MG63 (cell line): ENCODE results near the gene MED28. TPM values are rescaled to one million over a fixed set of nuclear protein-coding genes. Genes with fewer than 3 reads are reported as not detected.

Experiments used
- DNase-seq: peaks from one replicate; pipeline ENCODE4 v3.0.0-alpha.2; 2020
- H3K27me3 ChIP-seq: fragments of 250-450 bp; sonication (Bioruptor Pico); 2 replicates; pipeline ENCODE4 v1.5.1; 2020; ENCODE audit warnings: mild to moderate bottlenecking, moderate library complexity
- H3K36me3 ChIP-seq: fragments of 250-450 bp; sonication (Bioruptor Pico); 2 replicates; pipeline ENCODE4 v1.5.1; 2020; ENCODE audit warnings: mild to moderate bottlenecking, moderate library complexity
- H3K4me3 ChIP-seq: fragments of 250-450 bp; sonication (Bioruptor Pico); 2 replicates; pipeline ENCODE4 v1.5.1; 2020; ENCODE audit warnings: mild to moderate bottlenecking, moderate library complexity
- H3K9me3 ChIP-seq: fragments of 250-450 bp; sonication (Bioruptor Pico); 2 replicates; pipeline ENCODE4 v1.5.1; 2020; ENCODE audit warnings: mild to moderate bottlenecking, moderate library complexity
- total RNA-seq: library from RNA; depleted of rRNA; stranded (reverse); fragments of >200 nt; shearing (Covaris generic); gene quantifications from 2 replicates; pipeline ENCODE4 v1.2.3, GENCODE V29; 2014; ENCODE audit warnings: low replicate concordance

MED28 gene
- total RNA-seq, 1 experiment from 2014 or later: 18.1 TPM

DNA sequence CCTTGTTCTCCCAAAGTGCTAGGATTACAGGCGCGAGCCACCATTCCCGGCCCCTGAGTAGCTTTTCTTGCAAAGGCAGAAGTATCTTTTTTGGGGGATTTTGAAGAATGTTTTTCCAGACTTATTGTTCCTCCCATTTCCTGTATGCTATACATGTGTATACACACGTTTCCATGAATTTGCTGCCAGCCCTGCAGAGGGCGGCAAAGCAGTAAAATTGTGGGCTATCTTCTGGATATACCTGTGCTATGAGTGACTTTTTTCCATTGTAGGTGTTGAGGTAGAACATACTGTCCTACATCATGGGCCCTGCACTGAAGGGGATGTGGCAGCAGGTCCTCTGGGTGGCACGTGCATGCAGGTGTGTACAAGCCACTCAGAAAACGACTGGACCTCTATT is 16.9 kb upstream of the MED28 start:
- H3K4me3 ChIP-seq: no peak overlapping the region
- H3K36me3 ChIP-seq: peaks cover 6% of the 10 kb centered on the region; the same call in 1 of the 2 replicates
- DNase-seq: no peak
- H3K9me3 ChIP-seq: no peaks in the 10 kb centered on the region
- no peaks in the 10 kb centered on the region for H3K27me3 ChIP-seq

DNA sequence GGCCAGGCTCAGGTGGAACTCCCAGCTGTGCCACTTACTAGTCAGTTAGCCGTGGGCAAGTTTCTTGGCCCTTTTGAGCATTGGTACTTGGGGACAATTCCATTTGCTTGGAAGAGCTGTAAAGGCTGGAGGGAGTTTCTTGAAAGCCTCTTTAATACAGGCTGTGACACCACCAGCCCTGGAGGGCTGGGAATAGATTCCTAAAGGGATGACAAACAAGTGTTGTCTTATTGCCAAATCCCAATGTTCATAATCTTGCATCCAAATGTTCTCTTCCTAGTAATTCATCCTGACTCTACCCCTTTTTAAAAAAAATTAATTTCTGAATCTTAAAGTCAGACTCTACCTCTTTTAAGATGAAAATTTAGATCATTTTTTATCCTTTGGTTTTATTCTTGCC is 14.6 kb upstream of the MED28 start:
- H3K36me3 ChIP-seq: peaks cover 6% of the 10 kb centered on the region; the same call in 1 of the 2 replicates
- DNase-seq: no peak
- H3K9me3 ChIP-seq: no peaks in the 10 kb centered on the region
- no peaks in the 10 kb centered on the region for H3K27me3 ChIP-seq
- H3K4me3 ChIP-seq: no peak overlapping the region

DNA sequence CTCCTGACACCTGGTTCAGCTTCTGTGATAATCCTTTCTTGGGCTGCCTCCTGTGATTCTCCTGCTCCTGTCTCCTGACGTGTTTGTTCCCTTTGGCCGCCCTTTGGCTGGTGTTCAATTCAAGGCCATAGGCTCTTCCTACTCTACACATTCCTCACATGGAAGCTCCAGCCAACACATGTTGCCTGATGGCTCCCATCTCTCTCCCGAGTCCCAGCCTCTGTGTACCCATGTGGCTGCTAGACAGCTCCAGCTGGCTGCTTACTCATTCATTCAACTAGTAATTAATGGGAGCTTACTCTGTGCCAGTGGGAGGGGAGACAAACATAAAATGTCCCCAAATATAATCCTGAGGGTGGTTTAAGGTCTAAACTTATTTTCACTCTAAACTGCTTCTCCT is 9.2 kb upstream of the MED28 start:
- Histone ChIP-seq H3K4me3 (no peak overlapping the region), H3K27me3 (no peaks in the 10 kb centered on the region), H3K9me3 (no peaks in the 10 kb centered on the region), H3K36me3 (peaks cover 3% of the 10 kb centered on the region; the same call in 1 of the 2 replicates)
- no peak for DNase-seq

DNA sequence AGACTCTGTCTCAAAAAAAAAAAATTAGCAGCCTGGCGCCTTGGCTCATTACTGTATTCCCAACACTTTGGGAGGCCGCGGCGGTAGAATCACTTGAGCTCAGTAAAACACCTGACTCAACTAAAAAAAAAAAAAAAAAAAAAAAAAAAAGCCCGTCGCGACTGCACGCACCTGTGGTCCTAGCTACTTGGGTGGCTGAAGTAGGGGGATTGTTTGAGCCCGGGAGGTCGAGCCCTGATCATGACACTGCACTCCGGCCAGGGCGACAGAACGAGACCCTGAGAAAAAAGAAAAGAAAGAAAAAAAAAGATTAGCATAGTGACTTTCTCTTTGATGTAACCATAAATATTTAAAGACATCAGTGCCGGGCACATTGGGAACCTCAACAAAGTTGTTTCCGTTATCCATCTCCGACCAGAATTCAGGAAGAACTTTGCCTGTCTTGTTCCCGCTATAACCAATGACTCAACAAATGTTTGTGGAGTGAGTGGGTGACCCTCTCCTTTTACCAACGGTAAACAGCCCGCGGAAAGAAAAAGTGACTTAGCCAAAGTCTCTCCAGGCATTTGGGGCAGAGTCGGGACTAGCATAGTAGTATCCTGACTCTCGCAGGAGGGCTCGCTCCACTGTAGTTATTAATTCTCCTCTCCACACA is 553 bp upstream of the MED28 start:
- DNase-seq: peak; percentile 64
- no peaks in the 10 kb centered on the region; the same call in none of the 2 replicates for H3K36me3 ChIP-seq
- no peaks in the 10 kb centered on the region for H3K27me3 ChIP-seq
- peak overlapping the region; percentile 78 for H3K4me3 ChIP-seq
- no peaks in the 10 kb centered on the region for H3K9me3 ChIP-seq

DNA sequence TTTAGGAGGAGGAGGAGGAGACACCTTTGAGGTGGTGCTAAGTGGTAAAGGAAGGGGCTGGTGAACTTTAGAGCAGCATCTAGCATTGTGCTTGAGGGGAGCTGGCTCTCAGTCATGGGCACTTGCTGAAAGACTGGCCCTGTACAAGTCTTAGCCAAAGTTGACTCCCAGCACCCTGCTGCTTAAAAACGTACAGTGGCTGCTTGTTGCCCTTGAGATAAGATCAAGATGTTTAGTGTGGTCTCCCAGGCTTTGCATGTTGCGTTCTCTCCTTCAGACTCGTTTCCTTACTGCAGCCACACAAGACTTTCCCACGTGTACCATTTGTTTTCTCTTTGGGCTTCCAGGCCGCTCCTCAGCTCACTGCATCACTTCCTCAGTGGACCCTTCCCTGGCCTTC is 1.8 kb downstream of the MED28 start:
- DNase-seq: no peak
- no peak overlapping the region for H3K4me3 ChIP-seq
- H3K36me3 ChIP-seq: peaks cover 7% of the 10 kb centered on the region
- no peaks in the 10 kb centered on the region for H3K9me3 ChIP-seq
- H3K27me3 ChIP-seq: no peaks in the 10 kb centered on the region

DNA sequence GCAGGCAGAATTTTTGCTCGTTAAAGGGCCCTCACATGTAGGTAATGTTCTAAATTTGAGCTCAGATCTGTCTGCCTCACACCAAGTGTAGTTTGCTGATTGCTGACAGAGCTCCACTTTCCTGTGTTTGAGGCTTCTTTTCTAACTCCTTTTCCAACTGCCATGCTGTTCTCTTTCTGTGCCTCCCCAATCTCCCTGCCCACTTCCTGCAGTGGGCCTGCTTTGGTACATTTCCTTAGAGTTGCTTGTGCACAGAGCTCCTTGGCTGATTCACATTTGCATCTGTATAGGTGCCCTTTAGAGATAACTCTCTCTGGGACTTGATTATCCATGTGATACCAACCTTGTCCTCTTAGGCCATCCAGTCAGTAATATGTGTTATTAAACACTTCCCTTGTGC is 4.5 kb downstream of the MED28 start:
- Histone ChIP-seq H3K36me3 (peaks cover 25% of the 10 kb centered on the region), H3K27me3 (no peaks in the 10 kb centered on the region), H3K4me3 (no peak overlapping the region), H3K9me3 (no peaks in the 10 kb centered on the region)
- DNase-seq: no peak

DNA sequence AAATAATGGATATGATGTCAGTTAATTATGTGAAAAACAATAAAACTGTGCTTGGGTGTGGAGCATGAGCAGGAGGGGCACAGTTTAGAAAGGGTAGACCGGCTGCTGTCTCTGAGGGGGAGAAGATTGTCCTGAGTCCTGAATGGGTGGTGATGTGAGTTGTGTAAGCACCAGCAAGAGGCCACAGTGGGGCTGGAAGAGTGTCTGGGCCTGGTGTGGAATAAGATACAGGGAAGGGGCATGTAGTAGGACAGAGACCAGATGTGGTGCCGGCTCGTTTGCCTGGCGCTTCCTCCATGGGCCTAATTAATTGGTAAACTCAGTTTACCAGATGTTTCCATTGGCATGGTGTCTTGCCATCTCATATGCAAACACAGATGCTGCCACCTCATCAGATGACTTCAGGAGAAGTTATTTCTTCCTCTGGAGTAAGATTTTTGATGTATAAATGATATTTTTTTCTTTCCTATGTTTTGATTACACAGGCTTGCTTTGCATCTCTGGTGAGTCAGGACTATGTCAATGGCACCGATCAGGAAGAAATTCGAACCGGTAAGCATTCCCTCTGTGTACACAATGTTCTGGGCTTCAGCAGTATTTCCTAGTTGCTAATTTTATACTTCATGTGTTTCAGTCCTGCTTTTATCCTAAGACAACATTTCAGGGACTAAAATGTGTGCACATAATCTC is 5.1 kb downstream of the MED28 start:
- DNase-seq: no peak

DNA sequence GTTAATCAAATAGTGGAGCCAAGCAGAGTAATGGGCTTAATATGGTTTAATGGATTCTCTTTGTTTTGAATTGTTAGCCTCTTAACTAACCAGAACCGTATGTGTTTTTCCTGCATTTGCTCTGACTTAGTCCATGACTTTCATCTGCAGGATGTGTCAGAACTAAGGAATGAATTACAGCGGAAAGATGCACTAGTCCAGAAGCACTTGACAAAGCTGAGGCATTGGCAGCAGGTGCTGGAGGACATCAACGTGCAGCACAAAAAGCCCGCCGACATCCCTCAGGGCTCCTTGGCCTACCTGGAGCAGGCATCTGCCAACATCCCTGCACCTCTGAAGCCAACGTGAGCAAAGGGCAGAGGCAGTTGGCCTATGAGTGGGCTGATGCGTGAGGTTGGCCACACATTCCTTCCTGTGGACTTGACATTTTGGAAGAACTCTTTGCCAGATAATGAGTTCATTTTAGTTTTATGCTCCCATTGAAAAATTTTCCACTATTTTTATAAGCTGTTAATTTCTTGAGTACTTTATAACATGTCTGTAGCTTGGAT is 9.1 kb downstream of the MED28 start:
- no peaks in the 10 kb centered on the region for H3K9me3 ChIP-seq
- H3K27me3 ChIP-seq: no peaks in the 10 kb centered on the region
- no peak overlapping the region for H3K4me3 ChIP-seq
- peaks cover 38% of the 10 kb centered on the region for H3K36me3 ChIP-seq
- no peak for DNase-seq

More for the DNA sequence above, 5.1 kb downstream of the MED28 start:
- H3K9me3 ChIP-seq: no peaks in the 10 kb centered on the region
- no peak overlapping the region for H3K4me3 ChIP-seq
- no peaks in the 10 kb centered on the region for H3K27me3 ChIP-seq
- peaks cover 30% of the 10 kb centered on the region for H3K36me3 ChIP-seq

DNA sequence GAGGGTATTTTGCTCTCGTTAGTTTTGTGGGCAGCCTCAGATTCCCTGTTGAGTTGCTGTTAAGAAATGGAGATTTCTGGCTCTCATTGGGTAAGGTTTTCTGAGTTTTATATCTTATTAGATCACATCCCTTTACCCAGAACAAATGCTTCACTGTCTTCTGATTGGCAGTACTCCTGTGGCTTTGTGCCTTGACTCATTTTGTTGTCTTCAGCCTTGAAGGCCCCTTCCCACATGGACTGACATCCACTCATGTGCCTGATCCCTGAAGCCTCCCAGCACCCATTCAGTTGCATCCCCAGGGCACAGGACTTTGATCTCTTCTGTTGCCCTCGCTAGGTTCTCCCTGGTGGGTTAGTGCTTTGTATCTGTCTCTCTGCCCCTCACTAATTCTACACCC is 10.4 kb downstream of the MED28 start:
- peaks cover 34% of the 10 kb centered on the region for H3K36me3 ChIP-seq

DNA sequence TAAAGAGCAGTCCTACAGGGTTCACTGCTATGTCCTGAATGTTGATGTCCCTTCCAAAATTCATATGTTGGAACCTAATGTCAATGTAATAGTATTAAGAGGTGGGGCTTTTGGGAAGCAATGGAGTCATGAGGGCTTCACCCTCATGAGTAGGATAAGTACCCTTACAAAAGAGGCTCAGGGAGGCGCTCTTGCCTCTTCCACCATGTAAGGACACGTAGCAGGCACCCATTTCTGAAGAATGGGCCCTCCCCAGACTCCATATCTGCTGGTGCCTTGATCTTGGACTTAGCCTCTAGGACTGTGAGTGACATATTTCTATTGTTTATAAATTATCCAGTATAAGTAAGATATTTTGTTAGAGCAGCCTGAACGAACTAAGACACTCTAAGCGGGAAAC is 15.8 kb downstream of the MED28 start:
- no peak overlapping the region for H3K4me3 ChIP-seq
- H3K9me3 ChIP-seq: no peaks in the 10 kb centered on the region
- H3K36me3 ChIP-seq: peaks cover 18% of the 10 kb centered on the region
- H3K27me3 ChIP-seq: no peaks in the 10 kb centered on the region
- DNase-seq: no peak

More for the DNA sequence above, 10.4 kb downstream of the MED28 start:
- Histone ChIP-seq H3K27me3 (no peaks in the 10 kb centered on the region), H3K9me3 (no peaks in the 10 kb centered on the region), H3K4me3 (no peak overlapping the region)
- DNase-seq: no peak

DNA sequence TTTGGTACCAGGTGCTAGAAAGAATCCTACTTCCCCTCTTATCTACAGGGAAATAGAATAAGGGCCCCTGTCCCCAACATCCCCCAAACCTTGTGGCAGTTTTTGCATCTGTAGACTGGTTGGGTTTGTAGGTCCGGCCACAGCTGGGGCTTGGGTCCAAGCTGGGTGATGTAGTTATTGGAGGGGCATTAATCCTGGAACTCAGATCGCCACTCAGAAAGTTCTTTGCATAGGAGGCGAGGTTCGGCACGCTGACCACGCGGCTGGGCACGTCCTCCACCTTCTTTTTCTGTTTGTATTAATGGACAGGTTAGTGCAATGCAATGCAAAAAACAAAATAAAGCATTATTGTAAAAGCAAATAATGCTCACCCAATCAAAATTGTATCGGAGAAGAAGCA is 19.2 kb downstream of the MED28 start:
- no peak overlapping the region for H3K4me3 ChIP-seq
- no peaks in the 10 kb centered on the region for H3K27me3 ChIP-seq
- no peak for DNase-seq
- H3K36me3 ChIP-seq: peaks cover 14% of the 10 kb centered on the region
- no peaks in the 10 kb centered on the region for H3K9me3 ChIP-seq

DNA sequence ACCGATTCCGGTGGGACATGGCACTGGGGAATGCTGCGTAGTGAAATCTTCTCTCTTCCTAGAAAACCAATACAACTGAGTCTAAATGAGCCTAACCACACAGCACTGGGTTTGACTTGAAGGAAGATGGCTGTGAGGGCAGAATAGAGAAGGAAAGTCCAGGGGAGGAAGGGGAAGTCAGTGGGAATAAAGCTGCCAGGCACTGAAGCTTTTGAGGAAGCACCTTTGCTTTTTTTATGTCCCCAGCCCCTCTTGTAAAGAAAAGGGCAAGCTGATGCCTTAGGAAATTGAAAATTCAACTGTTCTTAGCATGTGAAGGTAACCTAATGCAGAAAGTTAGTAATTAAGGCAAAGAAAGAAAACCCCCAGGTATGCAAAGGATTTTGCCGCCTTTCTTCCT is 20.6 kb downstream of the MED28 start:
- no peak for DNase-seq

DNA sequence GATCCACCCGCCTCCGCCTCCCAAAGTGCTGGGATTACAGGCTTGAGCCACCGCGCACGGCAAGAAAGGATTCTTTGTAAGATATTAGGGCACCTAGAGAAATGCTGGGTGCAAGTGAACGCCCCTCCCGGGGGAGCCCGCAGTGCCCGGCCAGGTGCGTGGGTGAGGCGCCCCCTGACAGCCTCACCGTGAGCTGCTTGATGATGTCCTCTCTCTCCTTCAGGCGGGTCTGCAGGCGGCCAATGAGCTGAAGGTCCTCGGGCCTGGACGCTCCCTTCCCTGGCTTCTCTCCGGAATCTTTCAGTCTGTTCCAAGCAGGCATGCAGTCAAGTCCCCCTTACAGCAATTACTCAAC is 21.9 kb downstream of the MED28 start:
- H3K4me3 ChIP-seq: no peak overlapping the region
- H3K27me3 ChIP-seq: no peaks in the 10 kb centered on the region
- no peaks in the 10 kb centered on the region for H3K9me3 ChIP-seq
- DNase-seq: no peak
- H3K36me3 ChIP-seq: peaks cover 8% of the 10 kb centered on the region

More for the DNA sequence above, 20.6 kb downstream of the MED28 start:
- no peaks in the 10 kb centered on the region for H3K27me3 ChIP-seq
- H3K9me3 ChIP-seq: no peaks in the 10 kb centered on the region
- no peak overlapping the region for H3K4me3 ChIP-seq
- peaks cover 12% of the 10 kb centered on the region for H3K36me3 ChIP-seq

DNA sequence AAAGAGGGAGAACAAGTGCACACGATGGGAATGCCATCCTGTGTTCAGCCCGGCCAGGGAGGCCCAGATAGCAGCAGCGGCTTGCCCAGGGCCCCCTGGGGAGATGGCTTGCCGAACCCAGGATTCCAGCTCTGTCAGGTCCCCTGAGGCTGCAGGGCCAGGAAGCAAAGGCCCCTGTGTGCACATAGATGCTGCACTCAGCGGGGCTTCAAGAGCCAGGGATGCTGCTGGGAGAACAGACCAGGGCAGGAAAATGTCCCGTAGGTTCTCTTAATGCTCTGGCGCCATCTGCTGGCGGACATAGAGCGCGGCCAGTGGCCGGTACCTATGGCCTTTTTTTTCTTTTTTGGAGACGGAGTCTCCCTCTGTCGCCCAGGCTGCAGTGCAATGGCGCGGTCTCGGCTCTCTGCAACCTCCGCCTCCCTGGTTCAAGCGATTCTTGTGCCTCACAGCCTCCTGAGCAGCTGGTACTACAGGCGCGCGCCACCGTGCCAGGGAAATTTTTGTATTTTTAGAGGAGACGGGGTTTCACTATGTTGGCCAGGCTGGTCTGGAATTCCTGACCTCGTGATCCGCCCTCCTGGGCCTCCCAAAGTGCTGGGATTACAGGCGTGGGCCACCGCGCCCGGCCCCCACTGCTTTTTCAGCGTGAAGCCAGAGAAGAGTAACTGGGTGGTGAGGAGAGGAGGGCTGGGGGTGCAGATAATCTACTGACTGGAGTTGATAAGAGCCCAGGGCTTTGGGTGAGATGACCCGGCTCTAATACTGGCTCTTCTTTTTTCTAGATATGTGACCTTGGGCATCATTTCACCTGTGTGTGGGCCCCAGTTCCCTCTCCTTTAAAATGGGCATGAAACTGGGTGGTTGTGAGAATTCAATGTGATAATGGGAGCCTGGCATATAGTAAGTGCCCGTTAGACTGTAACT is 22.5 kb downstream of the MED28 start:
- H3K27me3 ChIP-seq: no peaks in the 10 kb centered on the region
- peak; percentile 39 for DNase-seq
- no peak overlapping the region for H3K4me3 ChIP-seq
- peaks cover 5% of the 10 kb centered on the region; the same call in 1 of the 2 replicates for H3K36me3 ChIP-seq
- H3K9me3 ChIP-seq: no peaks in the 10 kb centered on the region

DNA sequence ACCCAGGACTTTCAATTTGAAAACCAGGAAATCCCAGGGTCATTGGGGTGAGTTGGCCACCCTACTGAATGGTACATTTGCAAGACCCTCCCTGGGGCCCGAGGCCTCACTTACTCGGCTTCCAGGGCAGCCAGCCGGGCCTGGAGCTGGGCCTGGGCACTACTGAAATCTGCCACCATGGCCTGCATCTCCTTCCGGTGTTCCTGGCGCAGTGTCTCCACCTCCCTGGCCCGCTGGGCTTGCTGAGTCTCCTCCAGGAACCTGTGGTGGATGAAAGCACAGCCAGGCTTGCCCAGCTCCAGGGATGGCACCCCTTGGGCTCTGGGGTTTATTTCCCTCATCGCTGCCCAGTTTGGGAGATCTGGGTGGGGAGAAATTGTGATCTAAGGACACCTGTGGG is 24.7 kb downstream of the MED28 start:
- Histone ChIP-seq H3K27me3 (no peaks in the 10 kb centered on the region), H3K4me3 (no peak overlapping the region), H3K36me3 (no peaks in the 10 kb centered on the region), H3K9me3 (no peaks in the 10 kb centered on the region)
- DNase-seq: no peak

DNA sequence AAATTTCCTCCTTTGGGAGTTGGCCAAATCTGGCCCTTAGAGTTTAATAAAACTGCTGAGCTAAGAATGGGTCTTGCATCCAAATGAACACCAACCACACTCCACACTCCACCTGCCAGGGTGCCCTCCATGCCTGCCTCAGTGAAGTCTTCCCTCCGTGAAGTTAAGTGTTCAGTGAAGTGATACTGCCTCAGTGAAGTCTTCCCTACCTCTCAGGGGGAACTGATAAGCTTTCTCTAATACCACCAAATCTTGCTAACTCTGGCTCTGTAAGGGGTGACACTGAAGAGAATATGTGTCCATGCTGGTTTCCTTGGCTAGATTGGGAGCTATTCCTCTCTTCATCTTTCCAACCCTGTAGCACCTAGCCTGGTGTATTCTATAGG is 27.9 kb downstream of the MED28 start:
- no peak for DNase-seq
- Histone ChIP-seq H3K27me3 (no peaks in the 10 kb centered on the region), H3K4me3 (no peak overlapping the region), H3K9me3 (no peaks in the 10 kb centered on the region), H3K36me3 (no peaks in the 10 kb centered on the region)

DNA sequence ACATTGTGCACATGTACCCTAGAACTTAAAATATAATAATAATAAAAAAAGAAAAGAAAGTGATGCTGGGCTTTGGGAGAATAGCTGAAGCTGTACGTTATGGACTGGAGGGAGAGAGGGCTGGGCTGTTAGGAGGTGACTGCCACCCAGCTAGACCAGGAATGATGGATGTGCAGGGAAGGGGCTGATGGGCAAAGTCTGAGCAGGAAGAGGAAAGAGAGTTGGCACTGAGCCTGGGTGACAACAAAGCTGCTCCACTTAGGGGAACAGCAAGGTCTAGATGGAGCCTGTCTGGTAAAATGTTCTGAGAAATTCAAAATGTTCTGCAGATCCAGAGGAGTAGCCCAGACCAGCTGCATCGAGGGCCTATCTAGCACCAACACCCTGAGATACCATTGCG is 32.3 kb downstream of the MED28 start:
- H3K36me3 ChIP-seq: no peaks in the 10 kb centered on the region
- no peaks in the 10 kb centered on the region for H3K9me3 ChIP-seq
- no peak overlapping the region for H3K4me3 ChIP-seq
- no peak for DNase-seq
- no peaks in the 10 kb centered on the region for H3K27me3 ChIP-seq
